HFFc6 (cell line): ENCODE data around the gene TRIM52. TPM values are rescaled to one million over a fixed set of nuclear protein-coding genes. Genes with fewer than 3 reads are reported as not detected.
A peak's percentile ranks its signal among the peaks of the same experiment; 100 is the strongest.

Source experiments
- DNase-seq: peaks from one replicate; pipeline ENCODE4 v3.0.0-alpha.2; 2018
- H3K27ac Mint-ChIP-seq: 2 replicates; pipeline ENCODE4 v1.8.0; 2020; ENCODE audit warnings: mild to moderate bottlenecking, mixed read lengths
- H3K27me3 Mint-ChIP-seq: 2 replicates; pipeline ENCODE4 v1.8.0; 2021; ENCODE audit warnings: mild to moderate bottlenecking, moderate library complexity, mixed read lengths; ENCODE audit not compliant: insufficient read depth
- H3K36me3 Mint-ChIP-seq: 2 replicates; pipeline ENCODE4 v1.8.0; 2021; ENCODE audit warnings: low read depth, mixed read lengths
- H3K4me1 Mint-ChIP-seq: 2 replicates; pipeline ENCODE4 v1.8.0; 2020; ENCODE audit warnings: low read depth, mixed read lengths
- H3K4me3 Mint-ChIP-seq: 2 replicates; pipeline ENCODE4 v1.8.0; 2020; ENCODE audit warnings: mild to moderate bottlenecking, moderate library complexity, mixed read lengths
- H3K9me3 Mint-ChIP-seq: 2 replicates; pipeline ENCODE4 v1.8.0; 2020; ENCODE audit warnings: mild to moderate bottlenecking, mixed read lengths
- total RNA-seq, 6 experiments: library from RNA; stranded (reverse); fragmentation: NEBNext Ultra II Directional; extraction: Animal tissue kit (Norgen Biotek cat#: 25700); gene quantifications; 2 replicates in 1 of 6; 3 replicates in 5 of 6; pipeline ENCODE4 v1.2.3, GENCODE V29; 2021
- TF ChIP-seq, protein P1 (sequence below): fragments of 200-600 bp; sonication (generic); IDR thresholded peaks from 2 replicates; pipeline ENCODE4 v1.5.0; 2021; ENCODE audit warnings: antibody characterized with exemption, mild to moderate bottlenecking

Gene TRIM52
- total RNA-seq, 6 experiments from 2014 or later: 5.2 to 6.9 (median 5.6) TPM

DNA sequence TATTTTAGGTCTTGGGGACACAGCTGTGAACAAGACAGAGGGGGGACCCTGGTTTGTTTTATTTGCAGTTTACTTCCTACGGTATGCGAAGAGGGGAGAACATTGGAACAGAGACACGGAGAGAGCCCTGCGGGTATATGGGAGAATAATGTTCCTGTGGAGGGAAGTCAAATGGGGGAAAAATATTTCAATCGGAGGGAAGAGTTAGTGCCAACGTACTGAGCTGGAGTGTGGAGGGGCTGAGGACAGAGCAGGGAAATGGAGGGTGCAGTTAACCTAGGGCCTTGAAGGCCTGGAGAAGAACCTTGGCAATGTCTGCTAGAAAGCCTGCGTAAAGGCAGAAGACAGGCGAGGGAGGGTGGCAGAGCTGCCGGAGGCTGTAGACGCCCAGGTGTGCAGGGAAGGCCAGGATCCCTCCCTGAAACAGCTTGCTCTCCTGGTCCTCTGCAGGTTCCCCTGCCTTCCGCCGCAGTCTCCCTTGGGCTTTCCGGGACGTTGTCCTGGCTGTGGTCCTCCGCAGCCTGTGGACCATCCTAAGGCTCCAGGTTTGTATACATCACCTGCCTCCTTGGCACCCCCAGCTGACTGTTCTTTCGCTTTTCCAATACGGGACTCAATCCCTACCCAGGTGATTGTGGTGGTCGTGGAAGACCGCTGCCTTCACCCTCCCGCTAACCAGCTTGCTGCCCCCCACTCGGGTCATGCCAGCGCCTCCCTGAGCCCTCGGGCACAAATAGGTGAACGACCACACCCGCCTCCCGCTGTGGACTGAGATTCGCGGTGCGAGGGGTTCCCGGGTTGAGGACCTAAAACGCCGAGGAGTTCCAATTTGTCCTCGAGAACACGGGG is 15.3 kb downstream of the TRIM52 start:
- H3K4me1 Mint-ChIP-seq: peaks cover 60% of the 10 kb centered on the region

DNA sequence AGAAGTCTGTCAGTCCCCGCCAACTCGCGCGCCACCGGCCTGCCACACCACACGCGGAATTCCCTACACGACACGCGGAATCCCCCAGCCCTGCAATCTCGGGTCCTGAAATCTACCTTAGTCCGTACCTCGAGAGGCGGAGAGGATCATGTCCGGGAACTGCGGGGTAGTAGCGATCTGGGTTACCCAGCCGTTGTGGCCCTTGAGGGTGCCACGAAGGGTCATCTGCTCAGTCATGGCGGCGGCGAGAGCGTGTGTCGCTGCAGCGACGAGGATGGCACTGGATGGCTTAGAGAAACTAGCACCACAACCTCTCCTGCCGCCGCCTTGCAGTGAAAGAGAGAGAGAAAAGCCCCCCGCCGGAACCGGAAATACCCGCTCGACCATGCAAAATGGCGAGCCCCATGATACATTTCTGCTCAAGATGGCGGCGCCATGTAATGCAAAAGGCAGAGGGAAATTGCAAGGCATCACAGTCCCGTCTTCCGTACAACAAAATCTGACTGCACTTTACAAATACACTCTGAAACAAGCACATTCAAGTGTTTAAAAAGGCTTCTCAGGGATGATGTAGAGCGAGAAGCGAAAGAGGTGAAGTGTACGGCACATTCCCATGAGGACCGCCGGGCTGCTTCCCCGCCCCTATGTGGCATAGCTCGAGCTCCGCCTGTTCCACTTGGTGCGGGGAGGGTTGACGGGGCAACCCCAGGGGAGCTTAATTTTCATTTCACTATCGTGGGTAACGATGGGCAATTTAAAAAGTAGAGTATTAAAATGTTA is 17.2 kb downstream of the TRIM52 start, which contains the start of gene RACK1:
RACK1 (minus strand) TSS at position 343 of the 780 bp plus-strand sequence; CDS start at position 237, 106 bp downstream.
- Mint-ChIP-seq H3K4me1 (peaks cover 49% of the 10 kb centered on the region), H3K36me3 (peaks cover 46% of the 10 kb centered on the region), H3K27ac (peak within 1 kb of the TSS; percentile 99), H3K27me3 (peaks cover 11% of the 10 kb centered on the region), H3K4me3 (peak within 1 kb of the TSS; percentile 99), H3K9me3 (no peaks in the 10 kb centered on the region)
- DNase-seq: peak; percentile 84
- TF ChIP-seq, protein P1, sequence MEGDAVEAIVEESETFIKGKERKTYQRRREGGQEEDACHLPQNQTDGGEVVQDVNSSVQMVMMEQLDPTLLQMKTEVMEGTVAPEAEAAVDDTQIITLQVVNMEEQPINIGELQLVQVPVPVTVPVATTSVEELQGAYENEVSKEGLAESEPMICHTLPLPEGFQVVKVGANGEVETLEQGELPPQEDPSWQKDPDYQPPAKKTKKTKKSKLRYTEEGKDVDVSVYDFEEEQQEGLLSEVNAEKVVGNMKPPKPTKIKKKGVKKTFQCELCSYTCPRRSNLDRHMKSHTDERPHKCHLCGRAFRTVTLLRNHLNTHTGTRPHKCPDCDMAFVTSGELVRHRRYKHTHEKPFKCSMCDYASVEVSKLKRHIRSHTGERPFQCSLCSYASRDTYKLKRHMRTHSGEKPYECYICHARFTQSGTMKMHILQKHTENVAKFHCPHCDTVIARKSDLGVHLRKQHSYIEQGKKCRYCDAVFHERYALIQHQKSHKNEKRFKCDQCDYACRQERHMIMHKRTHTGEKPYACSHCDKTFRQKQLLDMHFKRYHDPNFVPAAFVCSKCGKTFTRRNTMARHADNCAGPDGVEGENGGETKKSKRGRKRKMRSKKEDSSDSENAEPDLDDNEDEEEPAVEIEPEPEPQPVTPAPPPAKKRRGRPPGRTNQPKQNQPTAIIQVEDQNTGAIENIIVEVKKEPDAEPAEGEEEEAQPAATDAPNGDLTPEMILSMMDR: no peak

More for the DNA sequence above, 15.3 kb downstream of the TRIM52 start:
- no peak for DNase-seq
- H3K27me3 Mint-ChIP-seq: peaks cover 11% of the 10 kb centered on the region
- H3K27ac Mint-ChIP-seq: peak overlapping the region; percentile 99
- H3K4me3 Mint-ChIP-seq: peak overlapping the region; percentile 99
- TF ChIP-seq, protein P1: no peak
- H3K9me3 Mint-ChIP-seq: no peaks in the 10 kb centered on the region
- H3K36me3 Mint-ChIP-seq: peaks cover 45% of the 10 kb centered on the region

DNA sequence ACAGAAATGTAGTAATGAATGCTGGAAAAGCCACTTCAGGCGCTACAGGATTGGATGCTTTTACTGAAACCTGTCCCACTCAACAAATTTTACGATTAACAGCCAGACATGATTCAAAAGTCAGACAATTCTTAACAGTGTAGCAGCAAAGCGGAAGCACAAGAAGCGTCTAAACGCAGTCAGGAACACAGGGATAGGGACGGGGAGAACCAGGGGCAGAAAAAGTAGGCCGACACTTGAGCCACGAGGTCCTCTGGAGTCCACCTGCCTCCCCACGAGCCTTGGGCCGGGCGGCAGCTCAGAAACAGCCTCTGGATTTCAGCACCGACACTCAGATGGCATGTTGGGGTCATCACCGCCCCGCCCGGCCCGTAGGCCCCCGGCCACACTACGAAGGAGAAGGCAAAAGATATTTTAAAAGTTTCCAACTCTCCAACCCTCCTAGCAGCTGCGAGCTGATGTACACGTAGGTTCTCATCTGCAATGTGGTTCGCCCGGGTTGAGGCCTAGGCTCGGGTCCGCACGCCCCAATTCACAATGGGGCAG is 17.9 kb downstream of the TRIM52 start:
- peaks cover 47% of the 10 kb centered on the region for H3K4me1 Mint-ChIP-seq
- H3K27me3 Mint-ChIP-seq: peaks cover 11% of the 10 kb centered on the region
- DNase-seq: no peak
- peak overlapping the region; percentile 99 for H3K4me3 Mint-ChIP-seq
- H3K36me3 Mint-ChIP-seq: peaks cover 47% of the 10 kb centered on the region
- no peaks in the 10 kb centered on the region for H3K9me3 Mint-ChIP-seq
- TF ChIP-seq, protein P1: no peak
- peak overlapping the region; percentile 99 for H3K27ac Mint-ChIP-seq

DNA sequence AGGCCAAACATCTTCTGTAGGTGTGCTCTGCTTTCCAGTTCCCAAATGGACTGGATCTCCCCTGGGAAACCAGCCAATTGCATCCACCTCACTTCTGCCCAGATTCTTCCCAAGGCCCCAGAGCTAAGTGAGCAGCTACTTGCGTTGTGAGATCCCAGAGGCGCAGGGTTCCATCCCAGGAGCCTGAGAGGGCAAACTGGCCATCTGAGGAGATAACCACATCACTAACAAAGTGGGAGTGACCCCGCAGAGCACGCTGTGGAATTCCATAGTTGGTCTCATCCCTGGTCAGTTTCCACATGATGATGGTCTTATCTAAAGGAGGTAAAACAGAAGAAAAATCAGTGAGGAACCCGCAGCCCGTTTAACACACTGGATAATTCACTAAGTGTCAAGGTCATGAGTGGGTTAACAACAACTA is 18.9 kb downstream of the TRIM52 start:
- no peak for DNase-seq
- peaks cover 53% of the 10 kb centered on the region for H3K36me3 Mint-ChIP-seq
- H3K4me1 Mint-ChIP-seq: peaks cover 46% of the 10 kb centered on the region
- H3K4me3 Mint-ChIP-seq: peak overlapping the region; percentile 99
- H3K27ac Mint-ChIP-seq: peak overlapping the region; percentile 99
- H3K27me3 Mint-ChIP-seq: peaks cover 11% of the 10 kb centered on the region
- H3K9me3 Mint-ChIP-seq: no peaks in the 10 kb centered on the region
- TF ChIP-seq, protein P1: no peak

DNA sequence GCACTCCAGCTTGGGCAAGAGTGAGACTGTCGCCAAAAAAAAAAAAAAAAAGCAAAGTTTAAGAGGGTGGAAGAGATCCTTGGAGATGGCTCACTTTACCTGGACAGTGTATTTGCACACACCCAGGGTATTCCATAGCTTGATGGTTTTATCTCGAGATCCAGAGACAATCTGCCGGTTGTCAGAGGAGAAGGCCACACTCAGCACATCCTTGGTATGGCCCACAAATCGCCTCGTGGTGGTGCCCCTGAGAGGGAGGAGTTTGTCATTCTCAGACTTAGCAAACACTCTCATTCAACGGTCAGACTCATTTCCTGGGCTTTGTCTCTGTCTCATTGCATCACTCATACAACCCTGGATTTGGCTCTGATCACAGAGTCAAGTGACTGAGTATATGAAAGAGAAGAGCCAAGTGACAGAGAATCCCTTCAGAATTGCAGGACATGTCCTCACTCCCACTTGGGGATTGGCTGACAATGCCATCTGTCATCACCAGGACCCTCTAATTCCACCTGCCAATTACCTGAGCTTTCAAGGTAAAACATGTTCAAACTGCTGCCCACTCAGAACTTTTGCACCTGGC is 19.5 kb downstream of the TRIM52 start:
- Mint-ChIP-seq H3K27me3 (peaks cover 11% of the 10 kb centered on the region), H3K4me3 (peak overlapping the region; percentile 99), H3K27ac (peak overlapping the region; percentile 99), H3K9me3 (no peaks in the 10 kb centered on the region), H3K36me3 (peaks cover 57% of the 10 kb centered on the region), H3K4me1 (peaks cover 46% of the 10 kb centered on the region)
- DNase-seq: peak; percentile 82
- TF ChIP-seq, protein P1: peak; percentile 23; the same call in 1 of the 2 replicates
